Measurements from ENCODE around the gene DSN1.

DNA sequence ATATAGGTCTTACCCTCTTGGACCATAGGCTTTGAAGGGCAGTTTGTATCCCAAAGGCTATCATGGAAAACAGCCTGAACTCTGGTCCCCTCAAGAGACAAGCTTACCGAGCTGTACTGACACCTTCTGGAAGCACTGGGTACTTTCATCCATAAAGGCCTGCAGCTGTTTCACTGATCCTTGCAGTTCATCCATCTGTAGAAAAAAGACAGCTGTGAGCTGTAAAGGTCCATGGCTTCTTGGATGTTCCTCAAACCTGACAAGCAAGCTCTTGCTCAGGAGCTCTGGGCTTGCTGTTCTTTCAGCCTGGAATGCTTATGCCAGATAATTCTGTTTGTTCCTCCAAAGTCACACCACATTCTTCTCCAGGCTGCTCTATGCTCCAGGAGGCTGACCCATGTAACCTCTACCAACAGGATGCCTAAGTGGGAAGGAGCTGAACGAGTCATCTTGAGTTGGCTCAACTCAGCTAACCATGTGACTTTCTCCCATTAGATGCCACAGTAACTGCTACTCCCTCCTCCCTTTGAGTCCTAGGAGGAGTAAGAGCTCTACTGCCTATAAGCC is 18.8 kb downstream of the DSN1 start:
- TF ChIP-seq YY1 (IDR thresholded peaks at IDR 0.05; ENCODE audit: insufficient read depth, insufficient read length) (no peak), SUZ12 (IDR thresholded peaks at IDR 0.05; ENCODE audit: extremely low read depth, insufficient read depth, insufficient read length) (no peak), ZNF274 (IDR thresholded peaks at IDR 0.05; ENCODE audit: low read depth, low read length) (no peak)

All from NT2/D1 (cell line).